GM21576 (cell line): ENCODE data around the gene FILIP1.

ENCODE experiments used
- ATAC-seq: cut with Tn5 transposase; IDR thresholded peaks from one replicate; pipeline ENCODE4 v1.9.1; 2021; ENCODE audit warnings: mild to moderate bottlenecking, moderate library complexity; ENCODE audit not compliant: unreplicated experiment

Gene FILIP1

GRCh38 chr6:75393806-75394205, 99.8 kb downstream of the FILIP1 start:
- no peak for ATAC-seq

- ATAC-seq, result no peak
Observed at GRCh38 chr6:75391276-75391675, 102.3 kb downstream of the FILIP1 start.

- no peak for ATAC-seq
Observed at GRCh38 chr6:75386050-75386770, 107.4 kb downstream of the FILIP1 start.

- no peak for ATAC-seq
Observed at GRCh38 chr6:75384116-75384515, 109.5 kb downstream of the FILIP1 start.

- no peak for ATAC-seq
Observed at GRCh38 chr6:75382634-75382900, 111.0 kb downstream of the FILIP1 start.

GRCh38 chr6:75381877-75382633, 111.5 kb downstream of the FILIP1 start:
- ATAC-seq, result no peak

- ATAC-seq, result no peak
Observed at GRCh38 chr6:75379536-75379935, 114.1 kb downstream of the FILIP1 start.

GRCh38 chr6:75378101-75378500, 115.5 kb downstream of the FILIP1 start:
- ATAC-seq, result no peak

GRCh38 chr6:75377386-75377785, 116.2 kb downstream of the FILIP1 start:
- no peak for ATAC-seq

GRCh38 chr6:75376347-75377024, 117.1 kb downstream of the FILIP1 start:
- ATAC-seq, result no peak

GRCh38 chr6:75374961-75375400, 118.6 kb downstream of the FILIP1 start:
- ATAC-seq, result no peak

- no peak for ATAC-seq
Observed at GRCh38 chr6:75372884-75373283, 120.7 kb downstream of the FILIP1 start.

- no peak for ATAC-seq
Observed at GRCh38 chr6:75370011-75370410, 123.6 kb downstream of the FILIP1 start.

GRCh38 chr6:75368864-75369402, 124.7 kb downstream of the FILIP1 start:
- ATAC-seq, result no peak

- no peak for ATAC-seq
Observed at GRCh38 chr6:75368151-75368779, 125.3 kb downstream of the FILIP1 start.

- ATAC-seq, result no peak
Observed at GRCh38 chr6:75363304-75363703, 130.3 kb downstream of the FILIP1 start.

- ATAC-seq, result no peak
Observed at GRCh38 chr6:75353644-75354043, 140.0 kb downstream of the FILIP1 start.

- no peak for ATAC-seq
Observed at GRCh38 chr6:75351570-75351969, 142.0 kb downstream of the FILIP1 start.

- no peak for ATAC-seq
Observed at GRCh38 chr6:75350808-75351207, 142.8 kb downstream of the FILIP1 start.

GRCh38 chr6:75350156-75350555, 143.4 kb downstream of the FILIP1 start:
- no peak for ATAC-seq

GRCh38 chr6:75349262-75349984, 144.2 kb downstream of the FILIP1 start:
- ATAC-seq, result no peak
